GM19324 (cell line): ENCODE data around the gene MT1F.

Source experiments
- ATAC-seq: cut with Tn5 transposase; IDR thresholded peaks from one replicate; pipeline ENCODE4 v1.9.1; 2021; ENCODE audit warnings: mild to moderate bottlenecking, moderate library complexity; ENCODE audit not compliant: unreplicated experiment, low FRiP score

Gene MT1F

GRCh38 chr16:56689171-56689570 lies 31.4 kb downstream of the MT1F start:
- no peak for ATAC-seq

GRCh38 chr16:56690420-56691122 lies 32.8 kb downstream of the MT1F start:
- no peak for ATAC-seq

DNA sequence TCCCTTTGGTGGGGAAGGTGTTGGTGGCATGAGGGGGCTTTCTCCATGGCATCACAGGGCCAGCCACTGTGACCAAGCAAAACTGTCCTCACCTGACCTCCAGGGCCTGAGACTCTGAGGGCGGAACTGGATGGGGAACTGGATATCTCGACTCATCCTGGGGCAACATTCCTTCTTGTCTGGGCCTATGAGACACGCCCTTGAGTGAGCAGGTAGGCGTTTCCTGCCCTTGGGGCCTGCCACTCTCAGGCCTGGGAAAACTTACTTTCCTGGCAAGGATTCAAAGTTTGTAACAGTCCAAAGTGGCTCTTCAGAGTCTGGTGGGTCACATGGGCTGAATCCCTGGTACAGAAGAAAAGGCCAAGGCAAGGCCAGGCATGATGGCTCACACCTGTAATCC lies 34.1 kb downstream of the MT1F start:
- ATAC-seq: no peak

GRCh38 chr16:56695246-56695645 lies 37.5 kb downstream of the MT1F start:
- ATAC-seq: no peak

DNA sequence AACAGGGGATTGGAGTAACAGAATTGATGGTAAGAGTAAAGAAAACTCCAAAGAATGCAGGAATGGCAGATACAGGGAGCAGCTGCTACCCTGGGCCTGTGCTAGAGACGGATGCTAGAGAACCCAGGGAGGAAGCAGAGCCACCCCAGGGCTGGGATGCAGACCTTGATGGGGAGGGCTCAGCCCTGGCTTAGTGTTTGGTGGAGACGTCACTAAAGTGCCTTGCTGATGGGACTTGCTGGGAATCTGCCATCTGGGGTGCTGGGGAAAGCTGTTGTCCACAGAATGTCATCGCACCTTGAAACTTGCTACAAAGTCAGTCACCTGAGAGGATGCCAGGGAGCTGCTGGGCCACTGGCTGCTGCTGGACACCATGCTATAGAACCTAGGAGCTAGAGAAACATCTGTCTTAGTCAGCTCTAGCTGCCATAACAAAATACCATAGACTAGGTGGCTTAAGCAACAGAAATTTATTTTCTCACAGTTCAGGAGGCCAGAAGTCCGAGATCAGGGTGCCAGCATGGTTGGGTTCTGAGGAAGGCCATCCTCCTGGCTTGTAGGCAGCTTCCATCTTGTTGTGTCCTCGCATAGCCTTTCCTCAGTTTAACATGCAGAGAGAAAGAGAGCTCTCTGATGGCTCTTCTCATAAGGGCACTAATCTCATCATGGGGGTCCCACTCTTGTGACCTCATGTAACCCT lies 39.8 kb downstream of the MT1F start:
- ATAC-seq: no peak

DNA sequence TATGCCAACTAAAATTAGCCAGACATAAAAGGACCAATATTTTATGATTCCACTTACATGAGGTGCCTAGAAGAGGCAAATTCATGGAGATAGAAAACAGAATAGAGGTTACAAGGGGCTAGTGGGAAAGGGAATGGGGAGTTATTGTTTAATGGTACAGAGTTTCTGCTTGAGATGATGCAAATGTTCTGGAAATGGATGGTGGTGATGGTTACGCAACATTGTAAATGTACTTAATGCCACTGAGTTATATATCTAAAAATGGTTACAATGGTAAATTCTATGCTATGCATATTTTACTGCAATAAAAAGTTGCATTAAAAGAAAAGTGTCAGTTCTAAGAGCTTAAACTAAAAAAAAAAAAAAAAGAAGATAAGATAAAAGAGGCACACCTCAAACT lies 42.4 kb downstream of the MT1F start:
- ATAC-seq: no peak

GRCh38 chr16:56700631-56701030 lies 42.9 kb downstream of the MT1F start:
- no peak for ATAC-seq

- no peak for ATAC-seq
Measured at GRCh38 chr16:56701534-56701933, 43.8 kb downstream of the MT1F start.

GRCh38 chr16:56702836-56703235 lies 45.1 kb downstream of the MT1F start:
- ATAC-seq: no peak
